Suppressor macrophage treated with lipopolysaccharide for 4 hours (primary cell): Measurements from ENCODE around the gene DAGLA.
"Not testable (repeated sequence)": the region's sequence is repeated elsewhere in the genome, so short reads cannot be mapped to it uniquely, and the experiment has no call there.

Experiments
- DNase-seq: peaks from one replicate; pipeline ENCODE4 v3.0.0-alpha.2; 2020

Gene DAGLA, protein sequence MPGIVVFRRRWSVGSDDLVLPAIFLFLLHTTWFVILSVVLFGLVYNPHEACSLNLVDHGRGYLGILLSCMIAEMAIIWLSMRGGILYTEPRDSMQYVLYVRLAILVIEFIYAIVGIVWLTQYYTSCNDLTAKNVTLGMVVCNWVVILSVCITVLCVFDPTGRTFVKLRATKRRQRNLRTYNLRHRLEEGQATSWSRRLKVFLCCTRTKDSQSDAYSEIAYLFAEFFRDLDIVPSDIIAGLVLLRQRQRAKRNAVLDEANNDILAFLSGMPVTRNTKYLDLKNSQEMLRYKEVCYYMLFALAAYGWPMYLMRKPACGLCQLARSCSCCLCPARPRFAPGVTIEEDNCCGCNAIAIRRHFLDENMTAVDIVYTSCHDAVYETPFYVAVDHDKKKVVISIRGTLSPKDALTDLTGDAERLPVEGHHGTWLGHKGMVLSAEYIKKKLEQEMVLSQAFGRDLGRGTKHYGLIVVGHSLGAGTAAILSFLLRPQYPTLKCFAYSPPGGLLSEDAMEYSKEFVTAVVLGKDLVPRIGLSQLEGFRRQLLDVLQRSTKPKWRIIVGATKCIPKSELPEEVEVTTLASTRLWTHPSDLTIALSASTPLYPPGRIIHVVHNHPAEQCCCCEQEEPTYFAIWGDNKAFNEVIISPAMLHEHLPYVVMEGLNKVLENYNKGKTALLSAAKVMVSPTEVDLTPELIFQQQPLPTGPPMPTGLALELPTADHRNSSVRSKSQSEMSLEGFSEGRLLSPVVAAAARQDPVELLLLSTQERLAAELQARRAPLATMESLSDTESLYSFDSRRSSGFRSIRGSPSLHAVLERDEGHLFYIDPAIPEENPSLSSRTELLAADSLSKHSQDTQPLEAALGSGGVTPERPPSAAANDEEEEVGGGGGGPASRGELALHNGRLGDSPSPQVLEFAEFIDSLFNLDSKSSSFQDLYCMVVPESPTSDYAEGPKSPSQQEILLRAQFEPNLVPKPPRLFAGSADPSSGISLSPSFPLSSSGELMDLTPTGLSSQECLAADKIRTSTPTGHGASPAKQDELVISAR

DNA sequence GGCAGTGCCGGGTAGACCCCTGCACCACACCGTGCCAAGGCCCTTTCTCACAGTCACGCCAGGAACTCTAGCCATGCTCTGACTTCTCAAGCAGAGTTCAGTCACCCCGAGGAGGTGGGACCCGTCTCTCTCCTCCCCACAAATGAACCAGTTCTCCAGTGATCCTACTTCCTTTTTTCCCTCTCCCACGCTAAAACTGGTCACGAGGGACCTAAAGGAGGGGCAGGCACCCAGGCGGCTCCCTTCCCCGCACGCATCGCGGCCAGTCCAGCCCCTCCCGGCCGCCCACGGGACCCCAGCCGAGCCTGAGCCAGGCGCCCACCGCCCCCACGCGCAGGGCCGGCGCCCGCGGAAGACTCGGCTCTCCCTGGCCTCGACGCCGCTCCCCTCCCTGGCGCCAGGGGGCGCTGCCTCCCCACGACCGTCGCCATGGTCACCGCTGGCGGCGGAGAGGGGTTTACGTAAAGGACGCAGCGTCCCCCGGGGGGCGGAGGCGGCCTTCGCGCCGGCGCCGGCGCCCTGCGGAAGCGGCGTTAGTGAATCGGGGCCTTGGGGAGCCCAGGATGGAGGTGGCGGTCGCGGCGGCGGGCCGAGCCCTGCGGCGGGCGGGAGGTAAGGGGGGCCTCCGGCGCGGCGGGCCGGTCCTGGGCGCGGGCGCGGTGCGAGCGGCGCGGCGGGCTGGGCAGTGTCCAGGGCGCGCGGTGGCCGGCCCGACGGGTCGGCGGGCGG, at the start of gene DAGLA:
Gene DAGLA (plus strand): TSS at position 499 of the 729 bp plus-strand sequence. CDS start 39,765 bp downstream, outside the sequence.
- DNase-seq: peak; percentile 96

DNA sequence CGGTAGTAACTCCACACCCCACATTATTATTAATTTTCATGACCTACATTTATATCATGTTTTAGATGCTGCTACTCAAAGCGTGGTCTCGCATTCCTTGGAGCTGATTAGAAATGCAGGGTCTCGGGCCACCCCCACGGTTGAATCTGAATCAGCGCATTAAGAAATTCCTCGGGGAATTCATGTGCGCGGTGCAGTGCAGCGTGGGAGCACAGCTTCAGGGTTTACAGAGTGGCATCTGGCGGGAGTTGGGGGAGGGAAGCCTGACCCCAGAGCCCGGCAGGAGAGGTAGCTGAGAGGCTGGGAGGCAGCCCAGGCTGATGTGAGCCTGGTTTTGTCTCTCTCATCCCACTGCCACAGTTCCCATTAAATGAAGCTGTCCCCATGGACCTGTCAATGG, 48.1 kb upstream of the DAGLA start:
- DNase-seq: no peak

DNA sequence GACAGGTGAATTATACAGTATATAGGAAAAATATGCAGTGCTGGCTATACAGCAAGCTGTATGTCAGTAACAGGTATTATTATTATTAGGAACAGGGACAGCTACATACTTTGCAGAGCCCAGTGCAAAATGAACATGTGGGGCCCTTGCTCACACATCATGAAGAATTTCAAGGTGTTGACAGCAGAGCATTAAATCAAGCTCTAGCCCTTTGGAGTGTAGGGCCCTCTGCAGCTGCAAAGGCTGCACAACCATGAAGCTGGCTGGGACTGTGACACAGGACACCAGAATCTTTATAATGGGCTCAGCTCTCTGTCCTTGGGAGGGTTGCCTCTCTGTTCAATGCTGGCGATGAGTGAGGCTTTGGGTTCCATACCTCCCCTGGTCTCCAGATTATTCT, 44.9 kb upstream of the DAGLA start:
- DNase-seq: no peak

DNA sequence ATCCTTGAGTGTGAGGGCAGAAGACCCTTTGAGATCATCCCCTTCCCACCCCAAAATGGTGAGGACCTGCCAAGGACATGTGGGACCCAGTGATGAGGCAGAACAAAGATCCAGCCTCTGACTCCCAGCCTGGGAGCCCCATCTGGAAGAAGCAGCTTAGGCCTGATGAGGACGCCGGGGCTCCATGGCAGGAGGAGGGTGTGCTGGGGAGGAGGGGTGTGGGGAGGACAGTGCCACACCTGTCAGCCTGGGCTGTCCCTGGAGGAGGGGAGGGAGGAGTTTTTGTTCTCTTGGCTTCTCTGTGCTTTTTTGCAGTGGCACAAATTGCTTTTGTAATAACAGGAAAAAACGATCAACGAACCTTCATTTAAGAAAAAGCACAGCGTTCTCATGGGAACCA, 44.4 kb upstream of the DAGLA start:
- DNase-seq: no peak

DNA sequence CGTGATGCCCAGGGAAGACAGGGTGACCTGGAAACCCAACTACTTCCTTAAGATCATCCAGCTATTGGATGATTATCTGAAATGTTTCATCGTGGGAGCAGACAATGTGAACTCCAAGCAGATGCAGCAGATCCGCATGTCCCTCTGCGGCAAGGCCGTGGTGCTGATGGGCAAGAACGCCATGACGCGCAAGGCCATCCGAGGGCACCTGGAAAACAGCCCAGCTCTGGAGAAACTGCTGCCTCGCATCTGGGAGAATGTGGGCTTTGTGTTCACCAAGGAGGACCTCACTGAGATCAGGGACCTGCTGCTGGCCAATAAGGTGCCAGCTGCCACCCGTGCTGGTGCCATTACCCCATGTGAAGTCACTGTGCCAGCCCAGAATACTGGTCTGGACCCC, 43.5 kb upstream of the DAGLA start:
- DNase-seq: no peak

DNA sequence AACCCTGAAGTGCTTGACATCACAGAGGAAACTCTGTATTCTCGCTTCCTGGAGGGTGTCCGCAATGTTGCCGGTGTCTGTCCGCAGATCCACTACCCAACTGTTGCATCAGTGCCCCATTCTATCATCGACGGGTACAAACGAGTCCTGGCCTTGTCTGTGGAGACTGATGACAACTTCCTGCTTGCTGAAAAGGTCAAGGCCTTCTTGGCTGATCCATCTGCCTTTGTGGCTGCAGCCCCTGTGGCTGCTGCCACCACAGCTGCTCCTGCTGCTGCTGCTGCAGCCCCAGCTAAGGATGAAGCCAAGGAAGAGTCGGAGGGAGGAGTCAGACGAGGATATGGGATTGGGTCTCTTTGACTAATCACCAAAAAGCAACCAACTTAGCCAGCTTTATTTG, 42.9 kb upstream of the DAGLA start:
- no peak for DNase-seq

DNA sequence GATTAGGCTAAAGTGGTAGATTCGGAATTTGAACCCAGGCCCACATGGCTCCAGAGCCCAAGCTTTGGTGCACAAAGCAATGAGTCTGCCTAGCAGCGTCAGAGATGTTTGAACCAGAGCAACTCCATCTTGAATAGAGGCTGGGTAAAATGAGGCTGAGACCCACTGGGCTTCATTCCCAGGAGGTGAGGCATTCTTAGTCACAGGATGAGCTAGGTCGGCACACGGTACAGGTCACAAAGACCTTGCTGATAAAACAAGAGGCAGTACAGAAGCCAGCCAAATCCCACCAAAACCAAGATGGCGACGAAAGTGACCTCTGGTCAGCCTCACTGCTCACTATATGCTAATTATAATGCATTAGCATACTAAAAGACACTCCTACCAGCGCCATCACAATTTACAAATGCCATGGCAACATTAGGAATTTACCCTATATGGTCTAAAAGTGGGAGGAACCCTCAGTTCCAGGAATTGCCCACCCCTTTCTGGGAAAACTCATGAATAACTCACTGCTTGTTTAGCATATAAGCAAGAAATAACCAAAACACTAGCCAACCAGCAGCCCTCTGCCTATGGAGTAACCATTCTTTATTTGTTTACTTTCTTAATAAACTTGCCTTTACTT, 40.3 kb upstream of the DAGLA start:
- DNase-seq: no peak

DNA sequence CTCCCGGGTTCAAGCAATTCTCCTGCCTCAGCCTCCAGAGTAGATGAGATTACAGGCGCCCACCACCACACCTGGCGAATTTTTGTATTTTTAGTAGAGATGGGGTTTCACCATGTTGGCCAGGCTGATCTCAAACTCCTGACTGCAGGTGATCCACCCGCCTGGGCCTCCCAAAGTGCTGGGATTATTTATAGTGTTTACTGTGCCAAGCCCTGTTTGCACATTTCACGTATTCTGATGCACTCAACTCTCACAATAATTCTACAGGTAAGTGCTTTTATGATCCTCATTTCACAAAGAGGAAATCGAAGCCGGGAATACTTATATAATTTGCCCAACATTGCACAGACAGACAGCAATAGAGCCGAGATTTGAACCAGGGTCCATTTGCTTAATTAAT, 38.0 kb upstream of the DAGLA start:
- no peak for DNase-seq

DNA sequence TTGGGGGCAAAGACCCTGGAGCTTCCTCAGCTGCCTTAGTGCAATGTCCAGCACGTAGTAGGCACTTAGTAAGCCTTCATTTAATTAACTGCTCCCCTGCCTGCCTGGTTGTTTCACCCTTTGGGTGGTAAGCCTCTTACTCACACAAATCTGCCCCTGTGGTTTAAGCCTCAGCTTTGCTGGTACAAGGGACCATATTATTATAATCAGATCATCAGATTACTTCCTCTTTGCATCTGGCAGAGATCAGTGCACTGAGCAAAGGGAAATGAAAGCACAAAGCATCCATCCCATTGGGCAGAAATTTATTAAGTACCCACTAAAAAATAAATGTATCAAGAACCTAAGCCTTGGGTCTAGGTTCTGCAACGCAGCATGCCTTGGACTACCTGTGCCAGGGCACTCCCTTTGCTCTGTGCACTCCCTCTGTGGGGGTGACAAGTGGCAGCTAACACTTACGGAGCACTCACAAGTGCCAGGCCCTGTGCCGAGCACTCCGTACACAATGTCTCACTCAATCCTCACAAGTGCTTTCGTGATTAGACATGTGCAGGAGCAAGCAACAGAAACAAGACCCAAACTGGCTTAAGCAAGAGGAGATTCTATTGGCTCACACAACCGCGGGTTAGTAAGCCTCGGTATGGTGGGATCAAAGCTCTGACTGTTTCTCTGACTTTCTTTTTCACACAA, 34.9 kb upstream of the DAGLA start:
- DNase-seq: peak; percentile 44

DNA sequence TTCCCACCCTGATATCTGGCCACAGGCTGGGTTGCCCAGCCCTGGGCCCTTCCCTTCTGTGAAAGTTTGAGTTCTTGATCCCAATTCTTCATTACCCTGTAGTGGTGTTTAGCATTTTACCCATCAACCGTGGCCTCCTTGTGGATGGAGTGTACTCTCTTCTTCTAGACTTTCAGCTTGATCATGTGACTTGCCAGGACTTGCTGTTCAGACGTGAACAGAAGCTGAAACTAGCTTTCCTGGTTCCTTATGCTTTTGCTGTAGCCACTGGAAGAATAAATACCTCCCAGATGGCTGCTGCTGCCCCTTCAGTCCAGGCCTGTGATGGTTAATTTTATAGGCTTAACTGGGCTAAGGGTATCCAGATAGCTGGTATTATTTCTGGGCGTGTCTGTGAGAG, 32.7 kb upstream of the DAGLA start:
- DNase-seq: no peak

DNA sequence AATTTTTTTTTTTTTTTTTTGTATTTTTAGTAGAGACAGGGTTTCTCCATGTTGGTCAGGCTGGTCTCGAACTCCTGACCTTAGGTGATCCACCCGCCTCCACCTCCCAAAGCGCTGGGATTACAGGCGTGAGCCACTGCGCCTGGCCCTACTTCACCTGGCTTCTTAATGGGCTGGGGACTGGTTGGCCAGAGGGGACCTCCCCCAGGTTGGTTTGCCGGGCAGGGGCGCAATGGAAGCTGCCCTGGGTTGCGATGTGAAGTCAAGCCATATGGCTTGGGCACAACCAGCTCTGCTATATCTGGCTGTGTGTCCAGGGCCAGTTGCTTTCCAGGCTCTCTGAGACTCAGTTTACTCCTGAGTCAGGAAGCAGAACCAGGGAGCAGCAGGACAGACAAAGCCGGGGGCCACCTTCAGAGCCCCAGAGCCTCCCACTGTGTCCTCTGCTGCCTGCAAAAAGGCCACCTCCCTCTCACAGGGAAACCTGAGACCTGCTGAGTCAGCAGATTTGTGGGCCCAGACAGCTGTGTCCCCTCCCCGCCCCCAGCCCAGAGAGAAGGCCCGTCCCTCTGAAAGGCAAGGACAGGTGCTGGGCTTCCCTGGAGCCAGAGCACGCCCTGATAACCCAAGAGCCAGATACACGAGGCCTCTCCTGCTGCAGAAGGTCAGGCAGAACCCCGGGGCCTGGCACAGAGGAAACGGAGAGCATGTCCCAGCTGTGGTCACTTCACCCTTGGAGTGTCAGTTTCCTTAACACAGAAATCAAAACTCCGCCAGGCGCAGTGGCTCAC, 29.2 kb upstream of the DAGLA start:
- DNase-seq: no peak

DNA sequence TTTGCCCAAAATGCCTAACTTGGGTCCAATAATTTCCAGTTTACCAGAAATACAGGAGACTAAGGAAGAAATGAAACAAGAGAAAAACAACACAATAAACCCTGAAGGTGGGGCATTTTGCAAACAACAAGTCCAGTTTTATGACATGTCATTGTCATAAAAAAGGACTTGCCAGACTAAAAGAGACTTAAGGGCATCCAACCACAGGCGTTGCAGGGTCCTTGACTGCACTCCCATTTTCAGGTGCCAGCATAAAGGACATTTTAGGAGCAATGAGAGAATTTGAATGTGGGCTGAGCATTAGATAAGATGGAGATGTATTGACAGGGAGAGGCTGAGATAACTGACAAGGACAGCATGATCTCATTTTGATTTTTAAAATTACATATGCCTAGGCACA, 28.1 kb upstream of the DAGLA start:
- DNase-seq: no peak

DNA sequence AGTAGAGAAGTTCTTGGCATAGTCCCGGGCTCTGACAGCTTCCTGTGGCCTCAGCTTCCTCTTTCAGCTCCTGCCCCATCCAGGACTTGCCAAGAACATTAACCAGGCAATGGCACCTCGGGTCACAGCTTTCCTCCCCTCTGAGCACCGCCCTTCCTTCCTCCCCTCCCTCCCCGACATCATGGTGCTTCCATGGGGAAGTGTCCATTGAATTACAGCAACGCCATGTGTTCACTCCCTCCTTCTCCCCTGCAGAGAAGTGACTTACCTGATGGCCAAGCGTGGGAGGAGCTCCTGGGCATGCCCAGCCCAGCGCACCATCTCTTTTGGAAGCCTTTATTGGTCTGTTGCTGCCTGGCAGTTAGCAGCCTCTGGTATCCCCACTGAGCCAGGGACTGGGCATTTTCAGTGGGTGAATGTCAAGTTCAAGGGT, 25.8 kb upstream of the DAGLA start:
- peak; percentile 62 for DNase-seq

DNA sequence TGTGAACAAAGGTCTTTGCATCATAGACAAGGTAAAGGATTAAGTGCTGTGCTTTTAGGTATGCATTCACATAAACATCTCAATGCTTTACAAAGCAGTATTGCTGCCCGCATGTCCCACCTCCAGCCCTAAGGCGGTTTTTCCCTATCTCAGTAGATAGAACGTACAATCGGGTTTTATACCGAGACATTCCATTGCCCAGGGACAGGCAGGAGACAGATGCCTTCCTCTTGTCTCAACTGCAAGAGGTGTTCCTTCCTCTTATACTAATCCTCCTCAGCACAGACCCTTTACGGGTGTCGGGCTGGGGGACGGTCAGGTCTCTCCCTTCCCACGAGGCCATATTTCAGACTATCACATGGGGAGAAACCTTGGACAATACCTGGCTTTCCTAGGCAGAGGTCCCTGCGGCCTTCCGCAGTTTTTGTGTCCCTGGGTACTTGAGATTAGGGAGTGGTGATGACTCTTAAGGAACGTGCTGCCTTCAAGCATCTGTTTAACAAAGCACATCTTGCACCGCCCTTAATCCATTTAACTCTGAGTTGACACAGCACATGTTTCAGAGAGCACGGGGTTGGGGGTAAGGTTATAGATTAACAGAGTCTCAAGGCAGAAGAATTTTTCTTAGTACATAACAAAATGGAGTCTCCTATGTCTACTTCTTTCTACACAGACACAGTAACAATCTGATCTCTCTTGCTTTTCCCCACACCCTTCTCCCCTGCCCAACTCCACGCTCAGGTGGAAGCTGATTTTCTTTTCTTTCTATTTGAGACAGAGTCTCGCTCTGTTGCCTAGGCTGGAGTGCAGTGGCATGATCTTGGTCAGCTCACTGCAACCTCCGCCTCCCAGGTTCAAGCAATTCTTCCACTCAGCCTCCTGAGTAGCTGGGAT, 24.7 kb upstream of the DAGLA start:
- DNase-seq: not testable (repeated sequence)

DNA sequence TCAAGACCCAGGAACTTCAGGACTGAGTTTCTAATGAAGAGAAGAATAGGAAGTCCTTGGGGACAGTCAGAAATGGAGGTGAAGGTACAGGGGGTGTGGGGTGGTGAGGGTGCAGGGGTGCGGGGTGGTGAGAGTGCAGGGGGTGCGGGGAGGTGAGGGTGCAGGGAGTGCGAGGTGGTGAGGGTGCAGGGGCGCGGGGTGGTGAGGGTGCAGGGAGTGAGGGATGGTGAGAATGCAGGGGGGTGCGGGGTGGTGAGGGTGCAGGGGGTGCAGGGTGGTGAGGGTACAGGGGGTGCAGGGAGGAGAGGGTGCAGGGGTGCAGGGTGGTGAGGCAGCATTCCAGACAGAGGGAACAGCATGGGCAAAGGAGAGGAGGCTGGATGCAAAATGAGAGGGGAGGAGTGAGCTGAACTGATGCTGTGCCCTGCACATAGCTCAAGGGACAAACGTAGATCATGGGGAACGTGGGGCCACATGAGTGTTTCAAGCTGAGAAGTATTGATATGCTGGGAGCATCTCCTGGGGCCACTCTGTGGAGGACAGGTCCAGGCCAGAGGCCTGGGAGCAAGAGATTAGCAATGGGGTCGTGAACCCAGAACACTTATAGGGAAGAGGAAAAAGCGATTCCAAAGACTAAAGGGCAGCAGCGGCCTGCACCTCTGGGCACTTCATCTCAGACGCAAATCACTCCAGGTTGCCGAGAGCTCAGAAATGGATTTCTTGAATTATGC, 23.7 kb upstream of the DAGLA start:
- DNase-seq: no peak

DNA sequence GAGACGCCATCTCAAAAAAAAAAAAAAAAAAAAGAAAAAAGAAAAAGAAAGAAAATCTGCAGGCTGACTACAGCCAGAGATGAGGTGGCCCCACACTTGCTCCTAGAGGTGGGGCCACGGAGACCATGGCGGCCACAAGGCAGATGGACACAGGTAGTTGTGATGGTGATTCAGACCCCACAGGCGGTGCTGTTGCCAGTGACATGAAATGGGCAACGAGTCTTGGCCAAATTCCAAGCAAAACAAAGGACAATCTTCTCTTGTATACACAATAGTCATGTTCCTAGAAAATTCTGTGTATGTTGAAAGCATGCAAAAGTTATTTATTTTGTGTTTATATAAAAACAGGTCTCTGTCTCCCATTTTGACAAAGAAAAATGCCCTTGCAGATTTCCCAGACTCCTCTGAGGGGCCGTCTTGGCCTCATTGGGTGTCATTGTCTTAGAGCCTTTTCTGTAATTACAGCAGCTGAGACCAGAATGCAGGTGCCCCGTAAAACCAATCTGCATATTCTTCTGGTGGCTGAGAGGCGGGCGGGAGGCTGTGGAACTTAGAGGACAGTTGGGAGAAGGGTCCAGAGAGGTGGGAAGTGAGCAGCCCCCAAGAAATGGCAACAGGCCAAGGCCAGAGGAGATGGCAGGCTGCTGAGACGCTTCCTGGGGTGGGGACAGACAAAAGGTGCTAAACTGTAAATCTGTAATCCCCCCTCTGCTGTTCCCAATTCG, 22.5 kb upstream of the DAGLA start:
- DNase-seq: no peak

DNA sequence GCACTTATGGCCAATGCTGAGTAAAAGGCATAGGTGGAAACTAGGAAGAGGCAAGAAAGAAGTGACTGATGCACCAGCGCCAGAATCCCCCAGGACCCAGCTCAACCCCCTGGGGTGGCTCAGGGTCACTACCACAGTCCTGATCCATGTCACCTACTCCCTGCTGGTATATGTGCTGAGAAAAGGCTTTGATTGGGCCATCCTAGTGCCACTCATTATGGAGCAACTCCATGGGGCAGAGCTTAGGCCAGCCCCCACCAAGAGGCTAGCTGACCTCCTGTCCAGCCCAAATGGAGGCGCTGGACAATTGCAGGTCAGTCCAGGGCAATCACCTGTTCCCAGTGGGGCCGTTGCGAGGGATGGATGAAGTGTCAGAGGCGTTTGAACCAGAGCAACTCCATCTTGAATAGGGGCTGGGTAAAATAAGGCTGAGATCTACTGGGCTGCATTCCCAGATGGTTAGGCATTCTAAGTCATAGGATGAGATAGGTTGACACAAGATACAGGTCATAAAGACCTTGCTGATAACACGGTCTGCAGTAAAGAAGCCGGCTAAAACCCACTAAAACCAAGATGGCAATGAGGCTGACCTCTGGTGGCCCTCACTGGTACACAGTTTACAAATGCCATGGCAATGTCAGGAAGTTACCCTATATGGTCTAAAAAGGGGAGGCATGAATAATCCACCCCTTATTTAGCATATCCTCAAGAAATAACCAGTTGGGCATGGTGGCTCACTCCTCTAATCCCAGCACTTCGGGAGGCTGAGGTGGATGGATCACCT, 20.6 kb upstream of the DAGLA start:
- no peak for DNase-seq

DNA sequence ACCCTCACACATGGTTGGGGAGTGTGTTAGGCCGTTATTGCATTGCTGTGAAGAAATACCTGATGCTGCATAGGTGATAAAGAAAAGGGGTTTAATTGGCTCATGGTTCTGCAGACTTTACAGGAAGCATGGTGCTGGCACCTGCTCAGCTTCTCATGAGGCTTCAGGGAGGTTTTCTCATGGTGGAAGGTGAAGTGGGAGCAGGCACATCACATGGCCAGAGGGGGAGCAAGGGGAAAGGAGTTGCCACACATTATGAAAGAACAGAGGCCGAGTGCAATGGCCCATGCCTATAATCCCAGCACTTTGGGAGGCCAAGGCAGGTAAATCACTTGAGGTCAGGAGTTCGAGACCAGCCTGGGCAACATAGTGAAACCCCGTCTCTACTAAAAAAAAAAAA, 19.2 kb upstream of the DAGLA start:
- not testable (repeated sequence) for DNase-seq
